Heart left ventricle (tissue), 16 donors: ENCODE data around the gene MAT1A. TPM values are rescaled to one million over a fixed set of nuclear protein-coding genes. Genes with fewer than 3 reads are reported as not detected.
A peak's percentile ranks its signal among the peaks of the same experiment; 100 is the strongest.

Source experiments
- ATAC-seq, 4 donors: fragments of 200-7000 bp; cut with Tn5 transposase; one replicate each; pipeline ENCODE4 v1.9.1; 2020 to 2022; ENCODE audit warnings: moderate library complexity in 4 of 4, mild to moderate bottlenecking in 3 of 4, moderate number of reproducible peaks in 1 of 4
- DNase-seq, 5 donors: peaks; one replicate each; pipeline ENCODE4 v3.0.0-alpha.2; 2020
- H3K27ac ChIP-seq, 12 donors: fragments of 200-600 bp; sonication (generic) in 4 of 12; one replicate each; pipeline versions ENCODE4 v1.5.0 to v1.8.0; 2016 to 2022; ENCODE audit warnings: mild to moderate bottlenecking in 2 of 12
- H3K27me3 ChIP-seq, 9 donors: fragments of 200-600 bp; sonication (generic) in 2 of 9; one replicate each; pipeline versions ENCODE4 v1.5.1 to v1.8.0; 2016 to 2022; ENCODE audit warnings: mild to moderate bottlenecking in 3 of 9
- H3K36me3 ChIP-seq, 9 donors: fragments of 200-600 bp; sonication (generic) in 2 of 9; one replicate each; pipeline versions ENCODE4 v1.5.0 to v1.8.0; 2018 to 2022; ENCODE audit warnings: mild to moderate bottlenecking in 2 of 9
- H3K4me1 ChIP-seq, 12 donors: fragments of 200-600 bp; sonication (generic) in 4 of 12; one replicate each; pipeline versions ENCODE4 v1.5.0 to v1.8.0; 2016 to 2022; ENCODE audit warnings: mild to moderate bottlenecking in 3 of 12
- H3K4me3 ChIP-seq, 12 donors: fragments of 200-600 bp; sonication (generic) in 4 of 12; one replicate each; pipeline versions ENCODE4 v1.5.0 to v1.8.0; 2017 to 2022; ENCODE audit warnings: mild to moderate bottlenecking in 9 of 12, moderate library complexity in 4 of 12
- H3K9me3 ChIP-seq, 12 donors: fragments of 200-600 bp; sonication (generic) in 4 of 12; one replicate each; pipeline versions ENCODE4 v1.5.0 to v1.8.0; 2016 to 2022; ENCODE audit warnings: mild to moderate bottlenecking in 1 of 12
- CTCF ChIP-seq, 12 donors: fragments of 200-600 bp; sonication (generic) in 4 of 12; IDR thresholded peaks; one replicate each; pipeline versions ENCODE4 v1.5.0 to v1.8.0; 2018 to 2022; ENCODE audit warnings: antibody characterized with exemption in 12 of 12, mild to moderate bottlenecking in 5 of 12
- POLR2A ChIP-seq, 2 donors: fragments of 450-650 bp; IDR thresholded peaks; one replicate each; pipeline ENCODE4 v1.6.1; 2017; ENCODE audit warnings: antibody characterized with exemption in 2 of 2, mild to moderate bottlenecking in 2 of 2, moderate library complexity in 2 of 2
- WGBS, 4 donors: extraction: QIAGEN DNeasy Blood & Tissue Kit in 2 of 4; methylation state at CpG; one replicate each; pipeline versions ENCODE4 v1.1.5 to v1.1.7; 2013 to 2018; 5-methylcytosine and 5-hydroxymethylcytosine counted together
- intact Hi-C, 10 donors: fragments of 100-400 bp; cut with DNase I; formaldehyde crosslinking; loops; one replicate each; pipeline versions ENCODE4 v1.11.1 to v1.14.2; 2022
- polyA plus RNA-seq, 2 donors: library from polyadenylated mRNA; stranded (reverse); fragments of 200-250 nt; gene quantifications; one replicate each; pipeline ENCODE4 v1.2.3, GENCODE V29; 2013
- total RNA-seq, 9 donors: library from RNA; depleted of rRNA in 2 of 9; stranded (reverse); fragments of >200 nt in 2 of 9; fragmentation: NEBNext Ultra II Directional in 3 of 9; extraction: Animal tissue kit (Norgen Biotek cat#: 25700) in 3 of 9; gene quantifications; one replicate each; pipeline versions ENCODE4 v1.1.0 to v1.2.4, GENCODE V29; 2016 to 2023
- donor health status: ischemic (EF 13 %, LVEDD 7.1; RV severe dilation, severe dysfunction).
- donor health status: healthy with polysubstance abuse.
- donor health status: DM: no; HTN: yes; CAD: no.
- donor health status: DM: no; HTN: no; CAD: no.
- donor health status: ischemic (EF 25% LVEDD 6.9; RV normal size, moderate dysfunction).
- donor health status: ischemic (EF 25% LVEDD 5.7; RV mildly dilated, moderate dysfunction).
- donor health status: healthy.
- donor health status: DM: yes; HTN: yes; CAD: no.
- donor health status: ischemic (EF 35%, LVEDD 5.7; RV mildly dilated, moderate dysfunction).
- donor health status: nonischemic (EF 11% LVEDD 7.7; RV severe dilation, severe dysfunction).
- donor health status: DM: yes; HTN: yes; CAD: no.
- donor health status: PGD.
- donor health status: ischemic (EF 29% LVEDD 5.4; RV normal size, mild dysfunction).
- donor health status: nonischemic (EF 23%, LVEDD 6.1; RV moderate dilation, normal function).

MAT1A gene
- total and polyA plus RNA-seq, 11 donors, result 0.07 to 1.1 (median 0.46) TPM; not detected in 7

GRCh38 chr10:80268938-80269588 lies 20.4 kb downstream of the MAT1A start:
- TF ChIP-seq CTCF (IDR thresholded peaks at IDR 0.05), result no peak
- no peak for TF ChIP-seq POLR2A (IDR thresholded peaks at IDR 0.05)
- Histone ChIP-seq H3K4me3 (no peak overlapping the region), H3K27me3 (no peaks in the 10 kb centered on the region), H3K4me1 (peaks cover 0 to 9% (median 0%) of the 10 kb centered on the region in 12 donors), H3K36me3 (no peaks in the 10 kb centered on the region), H3K9me3 (no peaks in the 10 kb centered on the region), H3K27ac (no peak overlapping the region)
- 40 to 49% (median 45%) methylated on average over 4 of the region's 4 CpGs for WGBS, 4 donors
- intact Hi-C loops, result no loop called here
- DNase-seq, result no peak
- peak in 1 of 4 donors; percentile 16 for ATAC-seq

- Histone ChIP-seq H3K9me3 (no peaks in the 10 kb centered on the region), H3K36me3 (no peaks in the 10 kb centered on the region), H3K4me1 (peaks cover 0 to 9% (median 0%) of the 10 kb centered on the region in 12 donors), H3K4me3 (no peak overlapping the region), H3K27ac (no peak overlapping the region), H3K27me3 (no peaks in the 10 kb centered on the region)
- WGBS, 4 donors, result 57 to 75% (median 65%) methylated on average over 2 of the region's 2 CpGs
- ATAC-seq, result no peak
- TF ChIP-seq POLR2A (IDR thresholded peaks at IDR 0.05) (no peak), CTCF (IDR thresholded peaks at IDR 0.05) (no peak)
- no peak for DNase-seq
- intact Hi-C loops, result no loop called here
These were observed 21.2 kb downstream of the MAT1A start for GRCh38 chr10:80268266-80268665.

- H3K36me3 ChIP-seq, result no peaks in the 10 kb centered on the region
- ATAC-seq, result peak in 1 of 4 donors; percentile 23
- peaks cover 0 to 4% (median 0%) of the 10 kb centered on the region in 12 donors for H3K9me3 ChIP-seq
- DNase-seq, result no peak
- H3K27ac ChIP-seq, result no peak overlapping the region
- no peaks in the 10 kb centered on the region for H3K27me3 ChIP-seq
- 85 to 90% (median 89%) methylated on average over 4 of the region's 4 CpGs for WGBS, 4 donors
- intact Hi-C loops, result no loop called here
- peaks cover 0 to 9% (median 0%) of the 10 kb centered on the region in 12 donors for H3K4me1 ChIP-seq
- TF ChIP-seq POLR2A (IDR thresholded peaks at IDR 0.05) (no peak), CTCF (IDR thresholded peaks at IDR 0.05) (no peak)
- no peak overlapping the region for H3K4me3 ChIP-seq
These were observed 23.0 kb downstream of the MAT1A start for GRCh38 chr10:80266513-80266863.

GRCh38 chr10:80265740-80266512 lies 23.5 kb downstream of the MAT1A start:
- 44 to 51% (median 49%) methylated on average over 13 to 15 of the region's 15 CpGs for WGBS, 4 donors
- Histone ChIP-seq H3K27ac (no peak overlapping the region), H3K9me3 (peaks cover 0 to 4% (median 0%) of the 10 kb centered on the region in 12 donors), H3K4me1 (peaks cover 0 to 9% (median 0%) of the 10 kb centered on the region in 12 donors), H3K4me3 (no peak overlapping the region), H3K27me3 (no peaks in the 10 kb centered on the region), H3K36me3 (no peaks in the 10 kb centered on the region)
- intact Hi-C loops, result no loop called here
- TF ChIP-seq CTCF (IDR thresholded peaks at IDR 0.05) (no peak), POLR2A (IDR thresholded peaks at IDR 0.05) (no peak)
- no peak for DNase-seq
- peak; percentile 41 to 49 (median 44) for ATAC-seq
